ACC112 (cell line): ENCODE measurements around the gene C16orf95.
"Not testable (repeated sequence)": the region's sequence is repeated elsewhere in the genome, so short reads cannot be mapped to it uniquely, and the experiment has no call there.

Source experiments
- H2AFZ ChIP-seq: fragments of 200-600 bp; sonication (generic); one replicate; pipeline ENCODE4 v1.6.0; 2017; ENCODE audit warnings: antibody characterized with exemption, low read length; ENCODE audit not compliant: unreplicated experiment
- H3K27ac ChIP-seq: fragments of 200-600 bp; sonication (generic); 2 replicates; pipeline ENCODE4 v1.5.1; 2014; ENCODE audit warnings: low read depth, mild to moderate bottlenecking, antibody characterized with exemption, low read length, moderate library complexity
- H3K27me3 ChIP-seq: fragments of 200-600 bp; sonication (generic); 2 replicates; pipeline ENCODE4 v1.6.1; 2014; ENCODE audit warnings: mild to moderate bottlenecking, antibody characterized with exemption, low read length, moderate library complexity, mixed read lengths; ENCODE audit not compliant: insufficient read depth
- H3K36me3 ChIP-seq: fragments of 200-600 bp; sonication (generic); 2 replicates; pipeline ENCODE4 v1.6.1; 2016; ENCODE audit warnings: mild to moderate bottlenecking, antibody characterized with exemption, low read length, moderate library complexity, mixed read lengths; ENCODE audit not compliant: insufficient read depth
- H3K4me1 ChIP-seq: fragments of 200-600 bp; sonication (generic); one replicate; pipeline ENCODE4 v1.6.1; 2016; ENCODE audit warnings: low read length, mixed read lengths; ENCODE audit not compliant: insufficient read depth, unreplicated experiment, control insufficient read depth
- H3K4me3 ChIP-seq: fragments of 200-600 bp; sonication (generic); 2 replicates; pipeline ENCODE4 v1.5.1; 2014; ENCODE audit warnings: mild to moderate bottlenecking, low read depth, low read length
- H3K79me2 ChIP-seq: fragments of 200-600 bp; sonication (generic); one replicate; pipeline ENCODE4 v1.6.0; 2016; ENCODE audit warnings: low read length; ENCODE audit not compliant: control insufficient read depth, unreplicated experiment, insufficient read depth

Gene C16orf95

GRCh38 chr16:87316923-87317749 lies at the start of gene C16orf95:
Gene C16orf95 (minus strand): TSS chr16:87317392. CDS start chr16:87317242, 150 bp downstream.
- Histone ChIP-seq H2AFZ (peak within 1 kb of the TSS; percentile 83), H3K27me3 (no peaks in the 10 kb centered on the region), H3K79me2 (peaks cover 22% of the 10 kb centered on the region), H3K36me3 (no peaks in the 10 kb centered on the region), H3K27ac (peak within 1 kb of the TSS; percentile 85), H3K4me3 (peak within 1 kb of the TSS; percentile 99), H3K4me1 (peaks cover 13% of the 10 kb centered on the region)

- no peaks in the 10 kb centered on the region for H3K27me3 ChIP-seq
- H3K36me3 ChIP-seq, result peaks cover 4% of the 10 kb centered on the region; the same call in 1 of the 2 replicates
- H2AFZ ChIP-seq, result no peak overlapping the region
- no peaks in the 10 kb centered on the region for H3K4me1 ChIP-seq
- H3K79me2 ChIP-seq, result peaks cover 68% of the 10 kb centered on the region
- no peak overlapping the region for H3K4me3 ChIP-seq
- no peak overlapping the region for H3K27ac ChIP-seq
These were observed 49.7 kb upstream of the C16orf95 start for GRCh38 chr16:87366930-87367329.

- peaks cover 64% of the 10 kb centered on the region for H3K79me2 ChIP-seq
- H3K4me1 ChIP-seq, result no peaks in the 10 kb centered on the region
- peaks cover 8% of the 10 kb centered on the region; the same call in 1 of the 2 replicates for H3K36me3 ChIP-seq
- no peak overlapping the region for H3K4me3 ChIP-seq
- H2AFZ ChIP-seq, result no peak overlapping the region
- no peaks in the 10 kb centered on the region for H3K27me3 ChIP-seq
- H3K27ac ChIP-seq, result no peak overlapping the region
These were observed 49.1 kb upstream of the C16orf95 start for GRCh38 chr16:87366288-87366687.

- Histone ChIP-seq H3K27ac (no peak overlapping the region), H3K79me2 (peaks cover 52% of the 10 kb centered on the region), H3K4me3 (no peak overlapping the region), H2AFZ (no peak overlapping the region), H3K4me1 (no peaks in the 10 kb centered on the region), H3K27me3 (no peaks in the 10 kb centered on the region), H3K36me3 (peaks cover 9% of the 10 kb centered on the region; the same call in 1 of the 2 replicates)
These were observed 48.0 kb upstream of the C16orf95 start for GRCh38 chr16:87365021-87365713.

- H3K4me3 ChIP-seq, result no peak overlapping the region
- H3K27ac ChIP-seq, result no peak overlapping the region
- no peaks in the 10 kb centered on the region for H3K27me3 ChIP-seq
- H3K36me3 ChIP-seq, result peaks cover 12% of the 10 kb centered on the region; the same call in 1 of the 2 replicates
- H2AFZ ChIP-seq, result no peak overlapping the region
- no peaks in the 10 kb centered on the region for H3K4me1 ChIP-seq
- H3K79me2 ChIP-seq, result peaks cover 44% of the 10 kb centered on the region
These were observed 46.7 kb upstream of the C16orf95 start for GRCh38 chr16:87363771-87364455.

GRCh38 chr16:87362828-87363559 lies 45.8 kb upstream of the C16orf95 start:
- not testable (repeated sequence) for H2AFZ ChIP-seq, H3K4me3 ChIP-seq, H3K4me1 ChIP-seq, H3K27ac ChIP-seq, H3K27me3 ChIP-seq
- H3K79me2 ChIP-seq, result peaks cover 38% of the 10 kb centered on the region
- peaks cover 12% of the 10 kb centered on the region; the same call in 1 of the 2 replicates for H3K36me3 ChIP-seq

- Histone ChIP-seq H3K4me1 (no peaks in the 10 kb centered on the region), H3K36me3 (peaks cover 12% of the 10 kb centered on the region; the same call in 1 of the 2 replicates), H3K79me2 (peaks cover 28% of the 10 kb centered on the region), H3K4me3 (no peak overlapping the region), H2AFZ (no peak overlapping the region), H3K27me3 (no peaks in the 10 kb centered on the region), H3K27ac (no peak overlapping the region)
These were observed 44.9 kb upstream of the C16orf95 start for GRCh38 chr16:87361916-87362619.

- Histone ChIP-seq H3K79me2 (peaks cover 22% of the 10 kb centered on the region), H3K27ac (no peak overlapping the region), H3K36me3 (peaks cover 12% of the 10 kb centered on the region; the same call in 1 of the 2 replicates), H3K27me3 (no peaks in the 10 kb centered on the region), H2AFZ (no peak overlapping the region), H3K4me3 (no peak overlapping the region), H3K4me1 (no peaks in the 10 kb centered on the region)
These were observed 43.8 kb upstream of the C16orf95 start for GRCh38 chr16:87360862-87361610.

- no peak overlapping the region for H2AFZ ChIP-seq
- H3K36me3 ChIP-seq, result peaks cover 8% of the 10 kb centered on the region; the same call in 1 of the 2 replicates
- H3K27me3 ChIP-seq, result no peaks in the 10 kb centered on the region
- no peak overlapping the region for H3K4me3 ChIP-seq
- peaks cover 8% of the 10 kb centered on the region for H3K79me2 ChIP-seq
- H3K4me1 ChIP-seq, result no peaks in the 10 kb centered on the region
- no peak overlapping the region for H3K27ac ChIP-seq
These were observed 41.9 kb upstream of the C16orf95 start for GRCh38 chr16:87359121-87359520.
